Spleen (tissue), 7 donors: ENCODE data around the gene RASA3.

Experiments
- POLR2A ChIP-seq, 3 donors: fragments of 450-650 bp; IDR thresholded peaks; one replicate each; pipeline ENCODE4 v1.5.1; 2017; ENCODE audit warnings: antibody characterized with exemption in 3 of 3, mild to moderate bottlenecking in 1 of 3
- TF ChIP-seq, protein P1 (sequence below), 11 experiments: fragments of 200-600 bp in 7 of 11; fragments of 450-650 bp in 4 of 11; sonication (generic) in 4 of 11; IDR thresholded peaks in 8 of 11; conservative IDR thresholded peaks in 3 of 11; 1 replicate in 7 of 11; 2 replicates in 4 of 11; pipeline versions ENCODE4 v1.4.0 to v1.8.0; 2016 to 2021; ENCODE audit warnings: antibody characterized with exemption in 11 of 11, inconsistent platforms in 4 of 11, mild to moderate bottlenecking in 1 of 11
- donor health status: DM: no; HTN: no; CAD: no; lungs with moderate emphysema.
- donor health status: DM: no; HTN: no; CAD: no.
- donor health status: DM: no; HTN: no; CAD: no.

DNA sequence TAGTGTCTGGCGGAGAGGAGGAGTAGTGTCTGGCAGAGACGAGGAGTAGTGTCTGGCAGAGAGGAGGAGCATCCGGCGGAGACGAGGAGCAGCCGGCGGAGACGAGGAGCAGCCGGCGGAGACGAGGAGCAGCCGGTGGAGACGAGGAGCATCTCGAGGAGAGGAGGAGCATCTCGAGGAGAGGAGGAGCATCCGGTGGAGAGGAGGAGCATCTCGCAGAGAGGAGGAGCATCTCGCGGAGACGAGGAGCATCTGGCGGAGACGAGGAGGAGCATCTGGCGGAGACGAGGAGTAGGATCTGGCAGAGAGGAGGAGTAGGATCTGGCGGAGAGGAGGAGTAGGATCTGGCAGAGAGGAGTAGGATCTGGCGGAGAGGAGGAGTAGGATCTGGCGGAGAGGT is 176.7 kb downstream of the RASA3 start:
- no peak for TF ChIP-seq POLR2A (IDR thresholded peaks at IDR 0.05)
- TF ChIP-seq, protein P1, sequence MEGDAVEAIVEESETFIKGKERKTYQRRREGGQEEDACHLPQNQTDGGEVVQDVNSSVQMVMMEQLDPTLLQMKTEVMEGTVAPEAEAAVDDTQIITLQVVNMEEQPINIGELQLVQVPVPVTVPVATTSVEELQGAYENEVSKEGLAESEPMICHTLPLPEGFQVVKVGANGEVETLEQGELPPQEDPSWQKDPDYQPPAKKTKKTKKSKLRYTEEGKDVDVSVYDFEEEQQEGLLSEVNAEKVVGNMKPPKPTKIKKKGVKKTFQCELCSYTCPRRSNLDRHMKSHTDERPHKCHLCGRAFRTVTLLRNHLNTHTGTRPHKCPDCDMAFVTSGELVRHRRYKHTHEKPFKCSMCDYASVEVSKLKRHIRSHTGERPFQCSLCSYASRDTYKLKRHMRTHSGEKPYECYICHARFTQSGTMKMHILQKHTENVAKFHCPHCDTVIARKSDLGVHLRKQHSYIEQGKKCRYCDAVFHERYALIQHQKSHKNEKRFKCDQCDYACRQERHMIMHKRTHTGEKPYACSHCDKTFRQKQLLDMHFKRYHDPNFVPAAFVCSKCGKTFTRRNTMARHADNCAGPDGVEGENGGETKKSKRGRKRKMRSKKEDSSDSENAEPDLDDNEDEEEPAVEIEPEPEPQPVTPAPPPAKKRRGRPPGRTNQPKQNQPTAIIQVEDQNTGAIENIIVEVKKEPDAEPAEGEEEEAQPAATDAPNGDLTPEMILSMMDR (IDR thresholded peaks at IDR 0.05 in 8 of 11, conservative IDR thresholded peaks at IDR 0.05 in 3 of 11) = no peak
